SK-N-MC (cell line): ENCODE measurements around the gene SFXN5.

Source experiments
- DNase-seq: peaks from one replicate; pipeline ENCODE4 v3.0.0-alpha.2; 2011; ENCODE audit warnings: low read depth, low spot score
- H3K27ac ChIP-seq: fragments of 200-600 bp; sonication (generic); 2 replicates; pipeline ENCODE4 v1.5.1; 2016; ENCODE audit warnings: mixed run types
- H3K36me3 ChIP-seq: fragments of 200-600 bp; sonication (generic); 2 replicates; pipeline ENCODE4 v1.6.1; 2017; ENCODE audit warnings: antibody characterized with exemption, low read length, mixed read lengths; ENCODE audit not compliant: insufficient read depth
- H3K4me3 ChIP-seq: fragments of 200-600 bp; sonication (generic); 2 replicates; pipeline ENCODE4 v1.5.1; 2016
- H3K9ac ChIP-seq: fragments of 200-600 bp; sonication (generic); 2 replicates; pipeline ENCODE4 v1.8.0; 2017; ENCODE audit warnings: mixed run types, mixed read lengths; ENCODE audit not compliant: insufficient read length
- H3K9me3 ChIP-seq: fragments of 200-600 bp; sonication (generic); 2 replicates; pipeline ENCODE4 v1.6.1; 2017; ENCODE audit warnings: low read depth, mild to moderate bottlenecking, antibody characterized with exemption, low read length, moderate library complexity, mixed read lengths
- EZH2 ChIP-seq: fragments of 200-600 bp; sonication (generic); IDR thresholded peaks from one replicate; pipeline ENCODE4 v1.6.1; 2017; ENCODE audit warnings: antibody characterized with exemption
- FOXP2 ChIP-seq: optimal IDR thresholded peaks from 2 replicates; pipeline ENCODE3; 2011; ENCODE audit warnings: mild to moderate bottlenecking, moderate library complexity; ENCODE audit not compliant: insufficient read depth; ENCODE audit errors: extremely low read length, control extremely low read depth
- POLR2AphosphoS5 ChIP-seq: IDR thresholded peaks from 2 replicates; pipeline ENCODE4 v1.6.1; 2012; ENCODE audit warnings: mild to moderate bottlenecking, low read depth, low read length, borderline replicate concordance

Gene SFXN5

DNA sequence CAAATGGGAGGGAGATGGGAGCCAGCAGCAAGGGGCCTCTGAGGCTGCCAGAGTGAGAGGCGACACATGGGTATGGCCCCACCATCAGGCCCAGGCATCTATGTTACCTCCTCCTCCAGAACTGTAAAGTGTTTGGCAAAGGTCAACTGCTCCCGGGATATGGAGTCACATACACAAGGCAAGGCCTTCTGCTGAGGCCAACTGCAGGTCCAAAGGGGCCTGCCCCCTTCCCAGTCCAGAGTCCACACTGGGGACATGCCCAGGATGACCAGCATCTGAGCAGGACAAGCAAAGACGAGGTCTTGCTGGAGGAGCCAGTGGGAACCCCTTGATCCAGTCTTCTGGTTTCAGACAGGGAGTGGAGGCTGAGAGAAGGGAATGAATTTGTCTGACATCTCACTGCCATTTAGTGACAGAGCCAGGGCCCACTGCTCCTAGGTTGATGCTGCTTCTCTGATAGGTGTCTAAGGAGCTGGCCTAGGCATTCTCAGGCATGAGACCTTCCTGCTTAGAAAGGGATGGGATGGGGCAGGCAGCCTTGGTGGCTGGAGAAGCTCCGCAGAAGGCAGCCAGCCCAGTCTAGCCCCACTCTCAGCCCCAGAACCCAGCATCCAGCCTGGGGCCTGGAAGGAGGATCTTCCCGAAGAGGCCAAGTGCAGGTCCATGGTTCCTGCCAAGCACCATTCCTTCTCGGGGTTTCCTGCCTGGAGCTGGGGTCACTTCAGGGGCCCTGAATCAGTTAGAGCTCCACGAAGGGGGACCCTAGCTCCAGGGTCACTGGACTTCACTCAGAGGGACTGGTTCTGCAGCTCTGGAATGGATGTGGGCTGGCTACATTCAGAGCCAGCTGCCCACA lies 127.7 kb downstream of the SFXN5 start:
- no peak overlapping the region for H3K4me3 ChIP-seq
- no peaks in the 10 kb centered on the region for H3K9me3 ChIP-seq
- H3K9ac ChIP-seq, result no peak overlapping the region
- H3K36me3 ChIP-seq, result no peaks in the 10 kb centered on the region
- no peak for DNase-seq
- no peak overlapping the region for H3K27ac ChIP-seq
- TF ChIP-seq EZH2 (no peak), FOXP2 (no peak), POLR2AphosphoS5 (no peak)

DNA sequence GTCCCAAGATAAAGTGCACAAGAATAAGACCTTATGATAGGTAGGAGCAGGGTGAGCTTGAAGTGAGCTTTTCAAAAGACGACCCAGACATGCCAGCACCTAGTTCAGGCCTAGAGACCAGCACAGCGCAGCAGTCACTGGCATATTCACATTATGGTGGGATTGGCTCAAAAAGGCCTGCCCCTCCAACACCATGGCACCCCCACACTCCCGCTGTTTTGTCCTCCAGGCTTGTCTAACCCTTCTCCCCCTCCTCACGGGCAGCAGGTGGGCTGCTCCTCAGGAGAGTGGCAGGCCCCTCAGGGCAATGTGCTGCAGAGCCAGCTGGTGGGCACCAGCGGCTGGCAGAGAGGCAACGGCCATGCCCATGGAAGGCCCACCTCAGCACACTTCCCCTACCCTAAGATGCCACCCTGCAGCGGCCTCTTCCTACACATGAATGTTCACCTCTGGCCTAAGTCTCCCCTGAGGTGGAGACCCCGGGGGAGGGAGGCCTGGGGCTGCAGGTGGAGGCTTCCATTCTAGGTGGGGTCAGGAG lies 128.6 kb downstream of the SFXN5 start:
- no peak for DNase-seq
- Histone ChIP-seq H3K36me3 (no peaks in the 10 kb centered on the region), H3K9ac (no peak overlapping the region), H3K9me3 (no peaks in the 10 kb centered on the region), H3K27ac (no peak overlapping the region), H3K4me3 (no peak overlapping the region)
- TF ChIP-seq POLR2AphosphoS5, result no peak
- TF ChIP-seq FOXP2, result no peak
- TF ChIP-seq EZH2, result no peak

DNA sequence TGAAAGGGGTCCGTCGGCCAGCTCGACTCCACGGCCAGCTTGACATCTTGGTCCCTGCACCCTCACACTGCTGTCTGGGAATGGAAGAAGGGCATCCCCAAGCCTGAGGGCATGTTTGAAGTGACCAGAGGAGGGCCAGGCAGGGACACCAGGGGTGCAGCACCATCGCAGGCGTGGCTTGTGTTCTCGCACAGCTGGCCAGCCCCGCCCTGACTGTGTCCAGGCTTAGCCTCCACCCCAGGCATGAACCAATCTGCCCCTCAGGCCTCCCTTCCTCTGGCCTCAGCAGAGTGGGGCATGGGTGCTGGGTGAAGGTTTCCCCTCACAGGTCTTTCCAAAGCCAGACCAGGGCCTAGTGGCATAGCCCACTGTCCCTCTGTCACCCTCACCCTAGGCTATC lies 129.2 kb downstream of the SFXN5 start:
- Histone ChIP-seq H3K27ac (no peak overlapping the region), H3K36me3 (no peaks in the 10 kb centered on the region), H3K9ac (no peak overlapping the region), H3K4me3 (no peak overlapping the region), H3K9me3 (no peaks in the 10 kb centered on the region)
- TF ChIP-seq POLR2AphosphoS5 (no peak), FOXP2 (no peak), EZH2 (no peak)
- no peak for DNase-seq

DNA sequence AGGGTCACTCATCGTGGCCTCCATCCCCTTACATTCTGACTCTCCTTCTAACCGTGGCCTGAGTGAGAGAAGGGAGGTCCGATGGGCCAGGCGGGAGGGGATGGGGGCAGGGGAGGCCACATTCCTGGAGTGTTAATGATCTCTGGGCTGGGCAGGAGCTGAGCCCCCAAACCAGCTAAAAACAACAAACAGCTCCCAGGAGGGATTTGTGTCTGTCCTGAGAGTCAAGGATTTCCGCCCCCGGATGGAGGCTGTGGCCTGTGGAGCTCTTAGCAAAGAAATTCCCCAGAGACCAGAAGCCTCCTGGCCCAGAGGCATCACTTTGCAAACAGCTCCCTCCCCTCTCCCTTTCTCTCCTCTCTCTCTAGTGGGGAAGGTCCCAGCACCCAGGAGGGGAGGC lies 130.7 kb downstream of the SFXN5 start:
- Histone ChIP-seq H3K27ac (no peak overlapping the region), H3K36me3 (no peaks in the 10 kb centered on the region), H3K4me3 (no peak overlapping the region), H3K9me3 (no peaks in the 10 kb centered on the region), H3K9ac (no peak overlapping the region)
- no peak for DNase-seq
- TF ChIP-seq FOXP2 (no peak), POLR2AphosphoS5 (no peak), EZH2 (no peak)

DNA sequence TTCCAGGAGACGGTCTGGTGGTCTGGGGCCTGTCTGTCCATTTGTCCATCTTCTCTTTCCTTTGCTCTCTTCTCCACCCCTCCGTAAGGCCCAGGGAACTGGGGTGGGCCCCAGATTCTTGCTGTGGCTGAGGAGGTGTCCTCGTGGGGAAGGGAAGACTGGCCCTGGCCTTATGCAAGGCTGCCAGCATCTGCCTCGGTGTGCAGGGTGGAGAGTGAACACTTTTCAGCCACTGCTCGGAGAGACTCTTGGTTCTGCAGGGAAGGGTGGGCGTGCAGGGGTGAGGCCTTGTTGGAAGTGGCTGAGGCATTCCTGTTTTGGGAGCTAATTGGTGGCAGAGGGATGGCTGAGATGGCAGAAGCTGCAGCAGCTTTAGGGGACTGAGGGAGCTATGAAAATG lies 131.2 kb downstream of the SFXN5 start:
- Histone ChIP-seq H3K9ac (no peak overlapping the region), H3K4me3 (no peak overlapping the region), H3K9me3 (no peaks in the 10 kb centered on the region), H3K27ac (no peak overlapping the region), H3K36me3 (no peaks in the 10 kb centered on the region)
- TF ChIP-seq POLR2AphosphoS5 (no peak), FOXP2 (no peak), EZH2 (no peak)
- no peak for DNase-seq

DNA sequence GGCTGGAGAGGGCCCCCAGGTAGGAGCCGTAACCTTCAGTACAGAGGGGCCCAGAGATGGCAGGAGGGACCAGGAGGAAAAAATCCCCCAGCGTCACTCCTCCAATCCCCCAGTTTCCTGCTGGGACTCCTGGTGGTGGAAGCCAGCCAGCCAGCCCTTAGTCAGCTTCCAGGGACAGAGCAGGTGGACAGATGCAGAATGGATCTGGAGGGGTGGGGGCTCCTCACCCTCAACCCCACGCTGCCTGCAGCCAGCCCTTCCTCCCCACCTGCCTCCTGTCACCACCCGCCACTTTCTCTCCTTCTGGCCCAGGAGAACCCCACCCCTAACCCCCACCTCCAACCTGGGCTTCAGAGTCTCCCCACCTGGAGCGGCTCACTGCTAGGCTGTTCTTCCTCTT lies 133.1 kb downstream of the SFXN5 start:
- Histone ChIP-seq H3K27ac (no peak overlapping the region), H3K4me3 (no peak overlapping the region), H3K36me3 (no peaks in the 10 kb centered on the region), H3K9me3 (no peaks in the 10 kb centered on the region), H3K9ac (no peak overlapping the region)
- no peak for TF ChIP-seq EZH2
- TF ChIP-seq POLR2AphosphoS5, result no peak
- no peak for TF ChIP-seq FOXP2
- no peak for DNase-seq

DNA sequence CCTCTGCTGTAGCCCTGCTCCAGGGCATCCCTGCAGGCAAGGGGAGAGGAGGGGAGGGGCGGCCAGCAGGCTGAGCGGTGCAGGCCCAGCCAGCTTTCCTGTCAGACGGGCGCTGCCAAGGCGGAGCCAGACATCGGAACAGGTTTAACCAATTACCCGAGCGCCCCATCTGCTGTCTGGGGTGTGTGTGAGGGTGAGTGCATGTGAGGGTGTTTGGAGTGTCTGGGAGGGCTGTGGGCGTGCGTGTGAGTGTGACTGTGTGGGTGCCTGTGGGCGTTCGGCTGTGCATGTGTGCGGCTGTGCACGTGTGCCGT lies 134.2 kb downstream of the SFXN5 start:
- Histone ChIP-seq H3K36me3 (no peaks in the 10 kb centered on the region), H3K27ac (no peak overlapping the region), H3K4me3 (no peak overlapping the region), H3K9me3 (no peaks in the 10 kb centered on the region), H3K9ac (no peak overlapping the region)
- no peak for DNase-seq
- no peak for TF ChIP-seq FOXP2
- no peak for TF ChIP-seq POLR2AphosphoS5
- no peak for TF ChIP-seq EZH2

DNA sequence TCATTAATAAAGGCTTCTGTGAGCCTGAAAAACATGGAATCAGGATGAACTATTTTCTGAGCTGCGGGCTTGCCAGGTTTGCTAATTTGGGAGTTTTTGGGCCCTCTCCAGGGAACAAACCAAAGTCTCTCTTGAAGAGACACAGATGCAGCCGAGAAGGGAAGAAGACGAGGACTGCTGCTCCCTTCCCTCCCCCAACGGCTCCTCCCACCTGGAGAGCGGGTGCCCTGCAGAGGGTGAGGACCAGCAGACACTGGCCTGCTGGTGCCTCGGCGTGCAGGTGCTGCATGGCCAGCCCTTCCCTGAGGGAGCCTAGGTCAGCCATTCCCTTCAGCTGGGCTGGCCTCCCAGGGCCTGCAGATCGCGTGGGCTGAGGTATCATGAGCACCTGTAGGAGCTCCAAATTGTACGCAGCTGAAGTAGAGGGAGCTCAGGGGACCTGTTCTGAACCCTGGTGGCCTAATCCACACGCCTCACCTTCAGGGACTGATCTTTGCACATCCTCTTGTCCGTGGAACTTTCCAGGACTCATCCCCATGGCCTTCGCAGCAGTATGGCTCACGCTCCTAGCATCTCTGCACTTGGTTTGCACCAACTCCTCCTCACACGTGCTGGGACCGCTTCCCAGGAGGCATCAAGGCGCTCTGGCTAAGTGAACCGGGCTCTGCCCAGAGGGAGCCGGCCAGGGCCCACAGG lies 134.7 kb downstream of the SFXN5 start:
- no peak for DNase-seq
- H3K27ac ChIP-seq, result no peak overlapping the region
- no peaks in the 10 kb centered on the region for H3K36me3 ChIP-seq
- no peaks in the 10 kb centered on the region for H3K9me3 ChIP-seq
- TF ChIP-seq FOXP2 (no peak), POLR2AphosphoS5 (no peak), EZH2 (no peak)
- no peak overlapping the region for H3K9ac ChIP-seq
- no peak overlapping the region for H3K4me3 ChIP-seq
